Measurements from ENCODE around the gene ALOX12.

GRCh38 chr17:6959700-6960099 lies 36.1 kb upstream of the ALOX12 start:
- TF ChIP-seq RFX5 (IDR thresholded peaks at IDR 0.05; ENCODE audit: low read length) (no peak), FOXM1 (IDR thresholded peaks at IDR 0.05; ENCODE audit: low read depth) (no peak), YY1 (IDR thresholded peaks at IDR 0.05; ENCODE audit: low read depth) (no peak), RAD21 (IDR thresholded peaks at IDR 0.05; ENCODE audit: low read length) (no peak), POLR2AphosphoS5 (IDR thresholded peaks at IDR 0.05; ENCODE audit: low read depth, low read length) (no peak), GATA2 (CRISPR knock-in tag; IDR thresholded peaks at IDR 0.05) (no peak)
- TF ChIP-seq, protein P1, sequence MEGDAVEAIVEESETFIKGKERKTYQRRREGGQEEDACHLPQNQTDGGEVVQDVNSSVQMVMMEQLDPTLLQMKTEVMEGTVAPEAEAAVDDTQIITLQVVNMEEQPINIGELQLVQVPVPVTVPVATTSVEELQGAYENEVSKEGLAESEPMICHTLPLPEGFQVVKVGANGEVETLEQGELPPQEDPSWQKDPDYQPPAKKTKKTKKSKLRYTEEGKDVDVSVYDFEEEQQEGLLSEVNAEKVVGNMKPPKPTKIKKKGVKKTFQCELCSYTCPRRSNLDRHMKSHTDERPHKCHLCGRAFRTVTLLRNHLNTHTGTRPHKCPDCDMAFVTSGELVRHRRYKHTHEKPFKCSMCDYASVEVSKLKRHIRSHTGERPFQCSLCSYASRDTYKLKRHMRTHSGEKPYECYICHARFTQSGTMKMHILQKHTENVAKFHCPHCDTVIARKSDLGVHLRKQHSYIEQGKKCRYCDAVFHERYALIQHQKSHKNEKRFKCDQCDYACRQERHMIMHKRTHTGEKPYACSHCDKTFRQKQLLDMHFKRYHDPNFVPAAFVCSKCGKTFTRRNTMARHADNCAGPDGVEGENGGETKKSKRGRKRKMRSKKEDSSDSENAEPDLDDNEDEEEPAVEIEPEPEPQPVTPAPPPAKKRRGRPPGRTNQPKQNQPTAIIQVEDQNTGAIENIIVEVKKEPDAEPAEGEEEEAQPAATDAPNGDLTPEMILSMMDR (IDR thresholded peaks at IDR 0.05): no peak
- TF ChIP-seq, protein P2, sequence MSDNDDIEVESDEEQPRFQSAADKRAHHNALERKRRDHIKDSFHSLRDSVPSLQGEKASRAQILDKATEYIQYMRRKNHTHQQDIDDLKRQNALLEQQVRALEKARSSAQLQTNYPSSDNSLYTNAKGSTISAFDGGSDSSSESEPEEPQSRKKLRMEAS (IDR thresholded peaks at IDR 0.05; ENCODE audit: low read depth): no peak
- TF ChIP-seq, protein P3, sequence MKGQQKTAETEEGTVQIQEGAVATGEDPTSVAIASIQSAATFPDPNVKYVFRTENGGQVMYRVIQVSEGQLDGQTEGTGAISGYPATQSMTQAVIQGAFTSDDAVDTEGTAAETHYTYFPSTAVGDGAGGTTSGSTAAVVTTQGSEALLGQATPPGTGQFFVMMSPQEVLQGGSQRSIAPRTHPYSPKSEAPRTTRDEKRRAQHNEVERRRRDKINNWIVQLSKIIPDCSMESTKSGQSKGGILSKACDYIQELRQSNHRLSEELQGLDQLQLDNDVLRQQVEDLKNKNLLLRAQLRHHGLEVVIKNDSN (IDR thresholded peaks at IDR 0.05; ENCODE audit: borderline replicate concordance, low read depth): no peak
